Endothelial cell of umbilical vein (primary cell): Measurements from ENCODE around the gene SMC6. TPM values are rescaled to one million over a fixed set of nuclear protein-coding genes. Genes with fewer than 3 reads are reported as not detected.

Experiments used
- BruUV-seq: library from RNA; stranded (reverse); fragments of 400-500 nt; replicated peaks from 2 replicates; lab custom pipeline; 2021; lab: Mats Ljungman, UMichigan
- CTCF ChIA-PET: fragments of 300-600, 350-600 bp; sonication (Branson Sonifier 250); formaldehyde crosslinking; loops from one replicate; lab custom pipeline; 2021; ENCODE audit warnings: antibody characterized with exemption, inconsistent platforms; lab: Charles Lee
- POLR2A ChIA-PET: fragments of 300-600, 350-600 bp; sonication (Branson Sonifier 250); formaldehyde crosslinking; loops from one replicate; lab custom pipeline; 2021; ENCODE audit warnings: antibody characterized with exemption, inconsistent platforms; lab: Charles Lee
- DNase-seq: peaks from one replicate; pipeline ENCODE4 v3.0.0-alpha.2; 2011; ENCODE audit warnings: low read depth, low spot score
- FAIRE-seq: peaks from 2 replicates; lab custom pipeline; 2011; peaks lifted over from hg19 to GRCh38; lab: Jason Lieb, UNC
- H2AFZ ChIP-seq: 2 replicates; pipeline ENCODE4 v1.6.0; 2012; ENCODE audit warnings: low read depth, low read length, control low read depth, inconsistent platforms
- H3K27ac ChIP-seq: 2 replicates; pipeline ENCODE4 v1.5.1; 2011; ENCODE audit warnings: low read depth, mild to moderate bottlenecking, control low read depth, low read length, moderate library complexity; ENCODE audit not compliant: insufficient read depth
- H3K27me3 ChIP-seq, 2 experiments: 2 replicates each; pipeline versions ENCODE4 v1.6.0 to v1.6.1; 2011; ENCODE audit warnings: low read length in 2 of 2, mixed read lengths in 1 of 2; ENCODE audit not compliant: control insufficient read depth in 2 of 2, insufficient read depth in 2 of 2
- H3K36me3 ChIP-seq, 2 experiments: 2 replicates in 1 of 2; 3 replicates in 1 of 2; pipeline ENCODE4 v1.5.1; 2011; ENCODE audit warnings: low read length in 2 of 2, mild to moderate bottlenecking in 1 of 2, moderate library complexity in 1 of 2; ENCODE audit not compliant: control insufficient read depth in 2 of 2, insufficient read depth in 2 of 2; ENCODE audit errors: extremely low read depth in 1 of 2
- H3K4me1 ChIP-seq: 3 replicates; pipeline ENCODE4 v1.5.1; 2011; ENCODE audit warnings: mild to moderate bottlenecking, low read length; ENCODE audit not compliant: control insufficient read depth, insufficient read depth; ENCODE audit errors: extremely low read depth
- H3K4me2 ChIP-seq: 2 replicates; pipeline ENCODE4 v1.6.1; 2011; ENCODE audit warnings: low read length, control low read depth, mixed read lengths; ENCODE audit not compliant: insufficient read depth
- H3K4me3 ChIP-seq, 3 experiments: fragments of 200-600 bp in 1 of 3; sonication (generic), shearing (Covaris generic) in 1 of 3; replicated peaks in 1 of 3; 2 replicates each; pipeline ENCODE4 v1.5.1; 2011 to 2016; ENCODE audit warnings: control low read depth in 3 of 3, low read length in 3 of 3, mild to moderate bottlenecking in 2 of 3, inconsistent platforms in 1 of 3, low read depth in 1 of 3, moderate library complexity in 1 of 3; ENCODE audit not compliant: insufficient read depth in 1 of 3
- H3K79me2 ChIP-seq: 2 replicates; pipeline ENCODE4 v1.6.0; 2012; ENCODE audit warnings: low read length, inconsistent platforms; ENCODE audit not compliant: control insufficient read depth, insufficient read depth
- H3K9ac ChIP-seq: replicated peaks from 2 replicates; pipeline ENCODE3; 2011; ENCODE audit warnings: low read length, control low read depth; ENCODE audit not compliant: insufficient read depth; ENCODE audit errors: extremely low read depth
- H3K9me1 ChIP-seq: replicated peaks from 3 replicates; pipeline ENCODE4 v1.6.0; 2011; ENCODE audit warnings: mild to moderate bottlenecking, low read length; ENCODE audit not compliant: control insufficient read depth, insufficient read depth; ENCODE audit errors: extremely low read depth
- H3K9me3 ChIP-seq: replicated peaks from 2 replicates; pipeline ENCODE4 v1.5.1; 2012; ENCODE audit warnings: low read length, inconsistent platforms; ENCODE audit not compliant: control insufficient read depth, insufficient read depth
- H4K20me1 ChIP-seq: replicated peaks from 2 replicates; pipeline ENCODE3; 2011; ENCODE audit warnings: mild to moderate bottlenecking, low read length; ENCODE audit not compliant: control insufficient read depth, insufficient read depth; ENCODE audit errors: extremely low read depth
- CTCF ChIP-seq, 2 donors: IDR thresholded peaks; 1 replicate in 1 of 2; 2 replicates in 1 of 2; pipeline ENCODE4 v1.5.1; 2011; ENCODE audit warnings: low read length in 2 of 2, mild to moderate bottlenecking in 2 of 2, moderate library complexity in 2 of 2, control low read depth in 1 of 2, inconsistent platforms in 1 of 2, low read depth in 1 of 2; ENCODE audit not compliant: insufficient read depth in 1 of 2; ENCODE audit errors: extremely low read depth in 1 of 2
- EZH2 ChIP-seq: IDR thresholded peaks from 2 replicates; pipeline ENCODE4 v1.6.1; 2012; ENCODE audit warnings: borderline replicate concordance, low read depth, mild to moderate bottlenecking, moderate library complexity, low read length, inconsistent platforms; ENCODE audit not compliant: severe bottlenecking
- FOS ChIP-seq: IDR thresholded peaks from 2 replicates; pipeline ENCODE4 v1.6.1; 2011; ENCODE audit warnings: mild to moderate bottlenecking, low read length, moderate library complexity, borderline replicate concordance; ENCODE audit not compliant: insufficient read depth
- GATA2 ChIP-seq: IDR thresholded peaks from 2 replicates; pipeline ENCODE4 v1.7.0; 2011; ENCODE audit warnings: low read depth, mild to moderate bottlenecking, moderate library complexity, mixed read lengths, low read length; ENCODE audit not compliant: insufficient read length, insufficient read depth
- JUN ChIP-seq: IDR thresholded peaks from 2 replicates; pipeline ENCODE4 v1.6.1; 2011; ENCODE audit warnings: borderline replicate concordance, low read depth; ENCODE audit not compliant: insufficient read length, insufficient read depth
- MAX ChIP-seq: IDR thresholded peaks from 2 replicates; pipeline ENCODE4 v1.6.1; 2011; ENCODE audit not compliant: insufficient read depth, insufficient read length
- MYC ChIP-seq: IDR thresholded peaks from one replicate; pipeline ENCODE4 v1.6.1; 2011; ENCODE audit warnings: mild to moderate bottlenecking, low read depth, low read length
- POLR2A ChIP-seq: IDR thresholded peaks from 2 replicates; pipeline ENCODE4 v1.6.1; 2012; ENCODE audit warnings: low read depth, mild to moderate bottlenecking, control low read depth, low read length
- POLR2AphosphoS5 ChIP-seq: IDR thresholded peaks from 2 replicates; pipeline ENCODE4 v1.6.1; 2012; ENCODE audit warnings: low read depth, mild to moderate bottlenecking, control low read depth, low read length, moderate library complexity; ENCODE audit not compliant: insufficient read depth
- dilution Hi-C: fragments of 300-500 bp; cut with MboI; formaldehyde crosslinking; loops from one replicate; pipeline ENCODE4 v1.15.0; 2019; ENCODE audit warnings: low sequenced_read_pairs; ENCODE audit not compliant: extremely low pct_ligation_motif_present
- intact Hi-C: fragments of 100-400 bp; cut with micrococcal nuclease; formaldehyde crosslinking; loops from one replicate; pipeline ENCODE4 v1.10.0; 2022
- polyA plus RNA-seq, 4 experiments: library from polyadenylated mRNA; depleted of rRNA in 3 of 4; stranded (reverse) in 3 of 4; unstranded in 1 of 4; fragments of >200 nt; gene quantifications; 2 replicates each; pipeline versions ENCODE4 v1.2.1 to v1.2.3, GENCODE V29; 2011 to 2012; ENCODE audit warnings: missing spikeins in 1 of 4
- total RNA-seq: library from RNA; stranded (reverse); gene quantifications from 2 replicates; pipeline ENCODE4 v1.2.3, GENCODE V29; 2021

Gene SMC6
- total and polyA plus RNA-seq, 2 donors (not counting 3 experiments of a cell fraction or from before 2014, with no cell fraction given) = 7.7 to 38.3 TPM

- no peak overlapping the region for H3K4me2 ChIP-seq
- ChIA-PET POLR2A (no interaction called here), CTCF (interaction anchor here (0.7 to 2.8 kb wide), 3 partner anchors 10 to 891 kb away, joined by 3 to 13 read pairs (median 4); no protein-coding TSS in a partner anchor)
- dilution Hi-C loops = no loop called here
- DNase-seq (no peak), FAIRE-seq (no peak)
- H3K9me1 ChIP-seq = no peaks in the 10 kb centered on the region
- no peaks in the 10 kb centered on the region for H3K4me1 ChIP-seq
- no peaks in the 10 kb centered on the region for H3K9me3 ChIP-seq
- H3K9ac ChIP-seq = no peak overlapping the region
- no peaks in the 10 kb centered on the region for H3K79me2 ChIP-seq
- BruUV-seq = no TSS peak
- no peak overlapping the region for H2AFZ ChIP-seq
- H4K20me1 ChIP-seq = no peaks in the 10 kb centered on the region
- H3K27me3 ChIP-seq = no peaks in the 10 kb centered on the region
- intact Hi-C loops = no loop called here
- H3K4me3 ChIP-seq = no peak overlapping the region
- peaks cover 11 to 13% of the 10 kb centered on the region in 2 experiments for H3K36me3 ChIP-seq
- no peak overlapping the region for H3K27ac ChIP-seq
- TF ChIP-seq CTCF (IDR thresholded peaks at IDR 0.05; ENCODE audit: extremely low read depth in 1 of 2, insufficient read depth in 1 of 2, low read depth in 1 of 2, low read length in 2 of 2) = no peak
- no peak for TF ChIP-seq FOS
- TF ChIP-seq EZH2 = no peak
- TF ChIP-seq GATA2 = no peak
- no peak for TF ChIP-seq MYC
- no peak for TF ChIP-seq JUN
- TF ChIP-seq POLR2AphosphoS5 = no peak
- no peak for TF ChIP-seq MAX
- TF ChIP-seq POLR2A = no peak
These were observed 89.1 kb downstream of the SMC6 start for GRCh38 chr2:17664534-17664933.
